H1 (cell line): Measurements from ENCODE around the gene NUBP1. TPM values are rescaled to one million over a fixed set of nuclear protein-coding genes. Genes with fewer than 3 reads are reported as not detected.

ENCODE experiments used
- CTCF ChIA-PET: fragments of 300-600 bp; sonication (Branson Sonifier 250); formaldehyde crosslinking; loops from one replicate; lab custom pipeline; 2021; ENCODE audit not compliant: partially characterized antibody; lab: Charles Lee
- POLR2A ChIA-PET: fragments of 300-600 bp; sonication (Branson Sonifier 250); formaldehyde crosslinking; loops from one replicate; lab custom pipeline; 2021; ENCODE audit warnings: inconsistent platforms; ENCODE audit not compliant: partially characterized antibody; lab: Charles Lee
- DNase-seq, 2 experiments: peaks; one replicate each; pipeline versions ENCODE4 v3.0.0 to v3.0.0-alpha.2; 2010 to 2022; ENCODE audit warnings: low spot score in 2 of 2, low read depth in 1 of 2, mixed read lengths in 1 of 2
- FAIRE-seq: peaks from 2 replicates; lab custom pipeline; 2011; peaks lifted over from hg19 to GRCh38; lab: Jason Lieb, UNC
- H2AFZ ChIP-seq: 2 replicates; pipeline ENCODE4 v1.8.1; 2012; ENCODE audit warnings: low read length, inconsistent platforms
- H2AK5ac ChIP-seq: 2 replicates; pipeline ENCODE4 v1.6.1; 2013; ENCODE audit warnings: low read depth, low read length
- H2BK120ac ChIP-seq: replicated peaks from 2 replicates; pipeline ENCODE3; 2013; ENCODE audit warnings: low read depth, low read length, inconsistent platforms
- H2BK12ac ChIP-seq: 2 replicates; pipeline ENCODE4 v1.6.1; 2013; ENCODE audit warnings: low read depth, low read length
- H2BK15ac ChIP-seq: 2 replicates; pipeline ENCODE4 v1.6.1; 2013; ENCODE audit warnings: low read length
- H2BK20ac ChIP-seq: 2 replicates; pipeline ENCODE4 v1.6.1; 2013; ENCODE audit warnings: low read length
- H2BK5ac ChIP-seq: 2 replicates; pipeline ENCODE4 v1.6.1; 2013; ENCODE audit warnings: low read depth, low read length
- H3K14ac ChIP-seq: 2 replicates; pipeline ENCODE4 v1.6.1; 2013; ENCODE audit warnings: inconsistent platforms; ENCODE audit not compliant: insufficient read length
- H3K18ac ChIP-seq: 2 replicates; pipeline ENCODE4 v1.6.1; 2013; ENCODE audit warnings: low read length; ENCODE audit errors: extremely low read depth
- H3K23ac ChIP-seq: 2 replicates; pipeline ENCODE4 v1.6.1; 2013; ENCODE audit warnings: inconsistent platforms; ENCODE audit not compliant: insufficient read length
- H3K23me2 ChIP-seq: 2 replicates; pipeline ENCODE4 v1.6.1; 2013; ENCODE audit warnings: low read depth, low read length
- H3K27ac ChIP-seq: 2 replicates; pipeline ENCODE4 v1.6.1; 2011; ENCODE audit warnings: low read depth, low read length, inconsistent platforms
- H3K27me3 ChIP-seq, 4 experiments: replicated peaks in 1 of 4; 1 replicate in 1 of 4; 2 replicates in 3 of 4; pipeline versions ENCODE4 v1.6.1 to v1.8.1; 2011 to 2013; ENCODE audit warnings: low read length in 3 of 4, mild to moderate bottlenecking in 3 of 4, inconsistent platforms in 2 of 4, mixed read lengths in 2 of 4, moderate library complexity in 1 of 4; ENCODE audit not compliant: control insufficient read depth in 3 of 4, insufficient read depth in 3 of 4; ENCODE audit errors: extremely low read depth in 1 of 4
- H3K36me3 ChIP-seq, 4 experiments: 2 replicates each; pipeline versions ENCODE4 v1.6.1 to v1.8.1; 2011 to 2013; ENCODE audit warnings: mild to moderate bottlenecking in 4 of 4, low read length in 3 of 4, moderate library complexity in 2 of 4, control low read depth in 1 of 4, inconsistent platforms in 1 of 4; ENCODE audit not compliant: insufficient read depth in 4 of 4, control insufficient read depth in 2 of 4
- H3K4ac ChIP-seq: replicated peaks from 2 replicates; pipeline ENCODE3; 2013; ENCODE audit warnings: low read length, low read depth, mixed read lengths, inconsistent platforms; ENCODE audit not compliant: insufficient read length
- H3K4me1 ChIP-seq, 4 experiments: replicated peaks in 1 of 4; 1 replicate in 1 of 4; 2 replicates in 3 of 4; pipeline versions ENCODE4 v1.6.1 to v1.8.1; 2011 to 2013; ENCODE audit warnings: low read length in 3 of 4, inconsistent platforms in 2 of 4, mixed read lengths in 1 of 4; ENCODE audit not compliant: insufficient read depth in 4 of 4, control insufficient read depth in 3 of 4
- H3K4me2 ChIP-seq, 2 experiments: 2 replicates each; pipeline versions ENCODE4 v1.6.1 to v1.8.1; 2011 to 2013; ENCODE audit warnings: low read depth in 2 of 2, low read length in 2 of 2, control low read depth in 1 of 2, inconsistent platforms in 1 of 2, mild to moderate bottlenecking in 1 of 2; ENCODE audit not compliant: insufficient read depth in 1 of 2
- H3K4me3 ChIP-seq, 4 experiments: fragments of 200-600, 300-600 bp in 1 of 4; sonication (generic), shearing (Covaris generic), sonication (Bioruptor Twin) in 1 of 4; 2 replicates each; pipeline versions ENCODE4 v1.5.1 to v1.8.1; 2011 to 2016; ENCODE audit warnings: low read length in 4 of 4, low read depth in 3 of 4, control low read depth in 2 of 4, inconsistent platforms in 2 of 4, mild to moderate bottlenecking in 2 of 4, mixed read lengths in 1 of 4, moderate library complexity in 1 of 4; ENCODE audit not compliant: insufficient read depth in 2 of 4; ENCODE audit errors: extremely low read depth in 1 of 4
- H3K56ac ChIP-seq: replicated peaks from 2 replicates; pipeline ENCODE3; 2013; ENCODE audit warnings: low read depth, mild to moderate bottlenecking, mixed read lengths, low read length, inconsistent platforms; ENCODE audit not compliant: insufficient read length
- H3K79me1 ChIP-seq: 2 replicates; pipeline ENCODE4 v1.6.1; 2013; ENCODE audit warnings: low read depth, low read length, control low read depth
- H3K79me2 ChIP-seq, 2 experiments: 2 replicates each; pipeline versions ENCODE4 v1.6.1 to v1.8.1; 2012 to 2013; ENCODE audit warnings: low read length in 2 of 2, mild to moderate bottlenecking in 2 of 2, inconsistent platforms in 1 of 2; ENCODE audit not compliant: insufficient read depth in 2 of 2, control insufficient read depth in 1 of 2
- H3K9ac ChIP-seq, 4 experiments: replicated peaks in 1 of 4; 1 replicate in 1 of 4; 2 replicates in 3 of 4; pipeline versions ENCODE4 v1.6.1 to v1.8.1; 2011 to 2013; ENCODE audit warnings: low read depth in 3 of 4, low read length in 3 of 4, control low read depth in 2 of 4, mild to moderate bottlenecking in 2 of 4, moderate library complexity in 2 of 4, inconsistent platforms in 1 of 4; ENCODE audit errors: extremely low read depth in 1 of 4
- H3K9me3 ChIP-seq, 2 experiments: 2 replicates each; pipeline versions ENCODE4 v1.6.1 to v1.8.1; 2012 to 2013; ENCODE audit warnings: mild to moderate bottlenecking in 2 of 2, moderate library complexity in 2 of 2, control low read depth in 1 of 2, inconsistent platforms in 1 of 2, low read depth in 1 of 2, low read length in 1 of 2, mixed read lengths in 1 of 2; ENCODE audit not compliant: insufficient read depth in 2 of 2
- H4K20me1 ChIP-seq, 2 experiments: replicated peaks in 1 of 2; 2 replicates each; pipeline versions ENCODE3 to v1.8.1; 2011 to 2013; ENCODE audit warnings: inconsistent platforms in 2 of 2, low read length in 2 of 2, mild to moderate bottlenecking in 1 of 2; ENCODE audit not compliant: insufficient read depth in 2 of 2, control insufficient read depth in 1 of 2
- H4K5ac ChIP-seq: 2 replicates; pipeline ENCODE4 v1.6.1; 2013; ENCODE audit warnings: low read length, low read depth, mixed read lengths, inconsistent platforms; ENCODE audit not compliant: insufficient read length
- H4K8ac ChIP-seq: 2 replicates; pipeline ENCODE4 v1.8.0; 2013; ENCODE audit warnings: mild to moderate bottlenecking, moderate library complexity, low read length, inconsistent platforms; ENCODE audit not compliant: insufficient read depth; ENCODE audit errors: extremely low read depth
- H4K91ac ChIP-seq: replicated peaks from 2 replicates; pipeline ENCODE3; 2013; ENCODE audit warnings: low read length, mixed read lengths, inconsistent platforms; ENCODE audit not compliant: insufficient read length
- JUN ChIP-seq: IDR thresholded peaks from 2 replicates; pipeline ENCODE4 v1.6.1; 2011; ENCODE audit warnings: low read depth, mild to moderate bottlenecking, improper control_type of control experiment, low read length
- JUND ChIP-seq: IDR thresholded peaks from 2 replicates; pipeline ENCODE4 v1.6.1; 2011; ENCODE audit warnings: mild to moderate bottlenecking, improper control_type of control experiment, low read length
- RAD21 ChIP-seq, 2 experiments: IDR thresholded peaks in 1 of 2; conservative IDR thresholded peaks in 1 of 2; 2 replicates each; pipeline ENCODE4 v1.6.1; 2011; ENCODE audit warnings: low read depth in 2 of 2, low read length in 2 of 2, improper control_type of control experiment in 1 of 2, inconsistent platforms in 1 of 2, mild to moderate bottlenecking in 1 of 2, moderate library complexity in 1 of 2
- RXRA ChIP-seq: IDR thresholded peaks from 2 replicates; pipeline ENCODE4 v1.6.1; 2011; ENCODE audit warnings: low read depth, mild to moderate bottlenecking, low read length, moderate library complexity; ENCODE audit not compliant: insufficient read depth
- WGBS, 2 experiments: shearing (Covaris generic) in 1 of 2; methylation state at CpG; one replicate each; pipeline versions ENCODE4 v1.1.6 to v1.1.7; 2013 to 2015; ENCODE audit warnings: low lambda C conversion rate in 2 of 2, mixed read lengths in 2 of 2, inconsistent platforms in 1 of 2, low coverage in 1 of 2, missing lambda C conversion rate in 1 of 2; ENCODE audit not compliant: insufficient replicate concordance in 2 of 2, insufficient coverage in 1 of 2, insufficient read length in 1 of 2; ENCODE audit errors: extremely low coverage in 1 of 2, missing lambda C conversion rate in 1 of 2; 5-methylcytosine and 5-hydroxymethylcytosine counted together
- polyA plus RNA-seq, 7 experiments: library from polyadenylated mRNA; depleted of rRNA in 3 of 7; stranded (reverse) in 5 of 7; unstranded in 2 of 7; fragments of >200 nt in 5 of 7; fragments of 200-250 nt in 2 of 7; gene quantifications; 1 replicate in 5 of 7; 2 replicates in 1 of 7; 4 replicates in 1 of 7; pipeline versions ENCODE4 v1.2.1 to v1.2.3, GENCODE V29; 2011 to 2013; ENCODE audit warnings: missing spikeins in 2 of 7, mixed read lengths in 2 of 7
- total RNA-seq: library from RNA; stranded (reverse); fragmentation: NEBNext Ultra II Directional; extraction: Animal tissue kit (Norgen Biotek cat#: 25700); gene quantifications from 2 replicates; pipeline ENCODE4 v1.2.1, GENCODE V29; 2021

The NUBP1 gene
- total and polyA plus RNA-seq, 2 of the 8 experiments (the other 6 are each of a cell fraction or from before 2014, with no cell fraction given), result 28.2 to 32.2 TPM

GRCh38 chr16:10729104-10730048, 14.3 kb upstream of the NUBP1 start:
- H4K91ac ChIP-seq, result no peak overlapping the region
- peaks cover 1 to 4% of the 10 kb centered on the region in 2 experiments for H4K20me1 ChIP-seq
- H3K23me2 ChIP-seq, result no peaks in the 10 kb centered on the region; the same call in 1 of the 2 replicates
- H3K27me3 ChIP-seq, result no peaks in the 10 kb centered on the region
- H3K9me3 ChIP-seq, result no peaks in the 10 kb centered on the region
- no peak overlapping the region for H3K23ac ChIP-seq
- H3K56ac ChIP-seq, result no peak overlapping the region
- peak overlapping the region; percentile 66; the same call in 1 of the 2 replicates for H2BK5ac ChIP-seq
- no peak overlapping the region for H3K4me3 ChIP-seq
- H3K9ac ChIP-seq, result no peak overlapping the region; a peak in 1 of 7 replicates
- peak overlapping the region; percentile 57; the same call in 1 of the 2 replicates for H4K8ac ChIP-seq
- H2AFZ ChIP-seq, result no peak overlapping the region
- 81 to 100% methylated on average over 1 to 19 of the region's 19 CpGs for WGBS, 2 experiments
- peak overlapping the region; percentile 78 for H3K4ac ChIP-seq
- H3K79me1 ChIP-seq, result no peaks in the 10 kb centered on the region; the same call in 1 of the 2 replicates
- DNase-seq (no peak), FAIRE-seq (no peak)
- no peak overlapping the region for H3K4me2 ChIP-seq
- H3K79me2 ChIP-seq, result no peaks in the 10 kb centered on the region
- H3K36me3 ChIP-seq, result no peaks in the 10 kb centered on the region
- no peaks in the 10 kb centered on the region for H3K4me1 ChIP-seq
- H2BK120ac ChIP-seq, result no peak overlapping the region
- peak overlapping the region; percentile 77 for H2AK5ac ChIP-seq
- H2BK12ac ChIP-seq, result peak overlapping the region; percentile 43; the same call in 1 of the 2 replicates
- H3K18ac ChIP-seq, result no peak overlapping the region
- POLR2A ChIA-PET, result no interaction called here
- peak overlapping the region; percentile 5; the same call in 1 of the 2 replicates for H2BK20ac ChIP-seq
- TF ChIP-seq RAD21 (IDR thresholded peaks at IDR 0.05 in 1 of 2, conservative IDR thresholded peaks at IDR 0.05 in 1 of 2; ENCODE audit: low read depth in 2 of 2, low read length in 2 of 2) (peak; percentile 18 to 40; a peak in 3 of 4 replicates), RXRA (no peak), JUN (no peak), JUND (peak; percentile 69; the same call in 1 of the 2 replicates)
- CTCF ChIA-PET, result interaction anchor here (0.8 to 1.8 kb wide), 6 partner anchors 7 to 214 kb away, joined by 3 to 11 read pairs (median 3); no protein-coding TSS in a partner anchor
- no peak overlapping the region for H4K5ac ChIP-seq
- no peak overlapping the region for H3K14ac ChIP-seq
- H3K27ac ChIP-seq, result no peak overlapping the region
- peak overlapping the region; percentile 75 for H2BK15ac ChIP-seq
